Measurements from ENCODE around the gene SVOPL.
A peak's percentile ranks its signal among the peaks of the same experiment; 100 is the strongest.
"Not testable (repeated sequence)": the region's sequence is repeated elsewhere in the genome, so short reads cannot be mapped to it uniquely, and the experiment has no call there.

SVOPL gene
- total RNA-seq: 0 reads per million in 2 donors

GRCh38 chr7:138700857-138701536, at the start of gene SVOPL:
Gene SVOPL (minus strand): TSS chr7:138701362. CDS start chr7:138679045, 22,317 bp downstream.
- DNase-seq: no peak

GRCh38 chr7:138750473-138750872, 49.3 kb upstream of the SVOPL start:
- DNase-seq: no peak

GRCh38 chr7:138749960-138750359, 48.8 kb upstream of the SVOPL start:
- DNase-seq: no peak

- peak in 1 of 5 experiments; percentile 50 for DNase-seq
Observed at GRCh38 chr7:138748666-138749065, 47.5 kb upstream of the SVOPL start.

GRCh38 chr7:138746073-138746472, 44.9 kb upstream of the SVOPL start:
- DNase-seq: peak in 1 of 5 experiments; percentile 77

- peak in 1 of 5 experiments; percentile 37 for DNase-seq
Observed at GRCh38 chr7:138745189-138745588, 44.0 kb upstream of the SVOPL start.

- no peak for DNase-seq
Observed at GRCh38 chr7:138741453-138741735, 40.2 kb upstream of the SVOPL start.

GRCh38 chr7:138739859-138740258, 38.7 kb upstream of the SVOPL start:
- DNase-seq: no peak

- peak; percentile 51 to 87 (median 67) for DNase-seq
Observed at GRCh38 chr7:138738551-138739335, 37.6 kb upstream of the SVOPL start.

GRCh38 chr7:138738114-138738513, 37.0 kb upstream of the SVOPL start:
- DNase-seq: no peak

GRCh38 chr7:138735399-138735798, 34.2 kb upstream of the SVOPL start:
- no peak for DNase-seq

- not testable (repeated sequence) for DNase-seq
Observed at GRCh38 chr7:138731733-138732132, 30.6 kb upstream of the SVOPL start.

- no peak for DNase-seq
Observed at GRCh38 chr7:138729444-138729843, 28.3 kb upstream of the SVOPL start.

GRCh38 chr7:138727336-138728099, 26.4 kb upstream of the SVOPL start:
- DNase-seq: no peak

GRCh38 chr7:138726288-138726687, 25.1 kb upstream of the SVOPL start:
- DNase-seq: no peak

- DNase-seq: no peak
Observed at GRCh38 chr7:138720286-138720685, 19.1 kb upstream of the SVOPL start.

- DNase-seq: no peak
Observed at GRCh38 chr7:138716889-138717288, 15.7 kb upstream of the SVOPL start.

- peak in 1 of 5 experiments; percentile 82 for DNase-seq
Observed at GRCh38 chr7:138713191-138713590, 12.0 kb upstream of the SVOPL start.

- peak in 1 of 5 experiments; percentile 12 for DNase-seq
Observed at GRCh38 chr7:138712652-138713051, 11.5 kb upstream of the SVOPL start.

GRCh38 chr7:138710536-138711385, 9.6 kb upstream of the SVOPL start:
- no peak for DNase-seq

GRCh38 chr7:138705167-138705566, 4.0 kb upstream of the SVOPL start:
- DNase-seq: no peak

- DNase-seq: no peak
Observed at GRCh38 chr7:138701537-138701923, 368 bp upstream of the SVOPL start.

- DNase-seq: no peak
Observed at GRCh38 chr7:138699661-138700060, 1.5 kb downstream of the SVOPL start.

All from T-helper 2 cell (primary cell).